PC-9 (cell line): ENCODE data around the gene PARK7. TPM values are rescaled to one million over a fixed set of nuclear protein-coding genes. Genes with fewer than 3 reads are reported as not detected.

Experiments
- BruUV-seq: library from RNA; stranded (reverse); fragments of 400-500 nt; replicated peaks from 2 replicates; lab custom pipeline; 2021; lab: Mats Ljungman, UMichigan
- CTCF ChIA-PET: fragments of 300-600 bp; sonication (Branson Sonifier 250); formaldehyde crosslinking; loops from one replicate; lab custom pipeline; 2022; ENCODE audit warnings: antibody characterized with exemption; lab: Charles Lee
- POLR2A ChIA-PET: fragments of 300-600 bp; sonication (Branson Sonifier 250); formaldehyde crosslinking; loops from one replicate; lab custom pipeline; 2022; ENCODE audit warnings: antibody characterized with exemption; ENCODE audit not compliant: unreplicated experiment; lab: Charles Lee
- DNase-seq, 2 experiments: peaks; one replicate each; pipeline versions ENCODE4 v3.0.0 to v3.0.0-alpha.2; 2015 to 2022; ENCODE audit warnings: mixed read lengths in 1 of 2
- H2AFZ ChIP-seq: fragments of 200-600 bp; sonication (generic); 2 replicates; pipeline ENCODE4 v1.8.1; 2017; ENCODE audit warnings: antibody characterized with exemption
- H3F3A ChIP-seq: fragments of 200-600 bp; sonication (generic); 2 replicates; pipeline ENCODE4 v1.8.1; 2017; ENCODE audit warnings: antibody characterized with exemption, mild to moderate bottlenecking, low read depth; ENCODE audit not compliant: insufficient read depth
- H3K27ac ChIP-seq: fragments of 200-600 bp; sonication (generic); 2 replicates; pipeline ENCODE4 v1.6.1; 2016; ENCODE audit warnings: mixed run types
- H3K27me3 ChIP-seq: fragments of 200-600 bp; sonication (generic); 2 replicates; pipeline ENCODE4 v1.6.1; 2016; ENCODE audit warnings: low read depth, mixed run types; ENCODE audit not compliant: insufficient read depth
- H3K36me3 ChIP-seq: fragments of 200-600 bp; sonication (generic); 2 replicates; pipeline ENCODE4 v1.6.1; 2016; ENCODE audit warnings: low read depth, mixed run types
- H3K4me1 ChIP-seq: fragments of 200-600 bp; sonication (generic); replicated peaks from 2 replicates; pipeline ENCODE4 v1.6.1; 2016; ENCODE audit warnings: mixed run types; ENCODE audit not compliant: insufficient read depth
- H3K4me2 ChIP-seq: fragments of 200-600 bp; sonication (generic); 2 replicates; pipeline ENCODE4 v1.6.1; 2017; ENCODE audit warnings: mixed run types
- H3K4me3 ChIP-seq: fragments of 200-600 bp; sonication (generic); 2 replicates; pipeline ENCODE4 v1.6.1; 2016; ENCODE audit warnings: mixed run types
- H3K79me2 ChIP-seq: fragments of 200-600 bp; sonication (generic); 2 replicates; pipeline ENCODE4 v1.6.1; 2017; ENCODE audit warnings: low read depth, mixed run types
- H3K9me2 ChIP-seq: fragments of 200-600 bp; sonication (generic); 2 replicates; pipeline ENCODE4 v1.8.1; 2017; ENCODE audit warnings: mild to moderate bottlenecking; ENCODE audit not compliant: insufficient read depth
- H3K9me3 ChIP-seq: fragments of 200-600 bp; sonication (generic); 2 replicates; pipeline ENCODE4 v1.8.1; 2016; ENCODE audit warnings: low read depth; ENCODE audit not compliant: insufficient read depth
- H4K20me1 ChIP-seq: fragments of 200-600 bp; sonication (generic); 2 replicates; pipeline ENCODE4 v1.8.1; 2017; ENCODE audit not compliant: insufficient read depth
- CTCF ChIP-seq: fragments of 200-600 bp; sonication (generic); conservative IDR thresholded peaks from 2 replicates; pipeline ENCODE4 v1.6.1; 2017; ENCODE audit warnings: mixed run types, antibody characterized with exemption, mild to moderate bottlenecking, moderate library complexity
- EZH2 ChIP-seq: fragments of 200-600 bp; sonication (generic); IDR thresholded peaks from 2 replicates; pipeline ENCODE4 v1.8.0; 2017; ENCODE audit warnings: antibody characterized with exemption, low read depth
- intact Hi-C: fragments of 100-400 bp; cut with micrococcal nuclease; formaldehyde crosslinking; loops from one replicate; pipeline ENCODE4 v1.10.0; 2022; ENCODE audit not compliant: unreplicated experiment
- total RNA-seq: library from RNA; stranded (reverse); gene quantifications from 2 replicates; pipeline ENCODE4 v1.2.3, GENCODE V29; 2021

Gene PARK7
- total RNA-seq, 1 experiment from 2014 or later = 291 TPM

GRCh38 chr1:8024329-8024728, 62.8 kb downstream of the PARK7 start:
- H4K20me1 ChIP-seq = peaks cover 60% of the 10 kb centered on the region
- H3K4me2 ChIP-seq = peak overlapping the region; percentile 91
- H3K79me2 ChIP-seq = peaks cover 88% of the 10 kb centered on the region
- ChIA-PET POLR2A (interaction anchor here (0.5 to 0.6 kb wide), 2 partner anchors 73 to 969 kb away, joined by 3 to 5 read pairs; no protein-coding TSS in a partner anchor), CTCF (no interaction called here)
- intact Hi-C loops = no loop called here
- peaks cover 53% of the 10 kb centered on the region for H3K36me3 ChIP-seq
- H3K27me3 ChIP-seq = no peaks in the 10 kb centered on the region
- H3K27ac ChIP-seq = peak overlapping the region; percentile 90
- H3F3A ChIP-seq = peaks cover 79% of the 10 kb centered on the region
- no peaks in the 10 kb centered on the region for H3K9me2 ChIP-seq
- TF ChIP-seq CTCF (no peak), EZH2 (no peak)
- H2AFZ ChIP-seq = no peak overlapping the region
- H3K4me1 ChIP-seq = peaks cover 30% of the 10 kb centered on the region
- DNase-seq = no peak
- no TSS peak for BruUV-seq
- H3K9me3 ChIP-seq = no peaks in the 10 kb centered on the region
- peak overlapping the region; percentile 91 for H3K4me3 ChIP-seq

DNA sequence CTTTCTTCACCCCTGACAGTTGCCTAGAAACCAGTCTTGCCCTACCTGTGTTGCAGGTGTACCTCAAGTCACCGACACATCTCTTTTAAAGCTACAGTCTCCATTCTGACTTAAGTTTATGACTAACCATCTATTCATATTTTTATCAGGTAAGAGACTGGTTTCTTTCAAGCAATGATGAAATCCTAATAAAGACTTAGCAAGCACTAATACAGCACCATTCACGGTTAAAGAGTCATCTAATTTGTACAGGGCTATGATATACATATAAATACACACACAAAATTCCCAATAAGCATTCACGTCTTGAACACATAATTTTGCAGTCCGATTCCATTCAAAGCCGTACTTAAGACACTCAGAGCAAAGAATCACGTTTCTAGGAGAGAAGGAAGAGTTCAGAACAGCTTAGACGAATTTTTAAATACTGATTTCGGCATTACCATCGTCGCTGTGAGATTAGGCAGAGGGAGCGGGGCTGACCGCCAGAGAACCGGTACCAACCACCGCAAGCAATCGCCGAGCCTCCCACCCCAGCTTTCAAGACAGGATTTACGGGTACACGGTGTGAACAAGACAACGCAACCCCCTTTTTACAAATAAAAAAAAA, 63.7 kb downstream of the PARK7 start:
- Histone ChIP-seq H3K4me2 (peak overlapping the region; percentile 91), H4K20me1 (peaks cover 54% of the 10 kb centered on the region), H3K27ac (peak overlapping the region; percentile 90), H3K4me3 (peak overlapping the region; percentile 91), H3K36me3 (peaks cover 47% of the 10 kb centered on the region), H3K9me2 (no peaks in the 10 kb centered on the region), H3K4me1 (peaks cover 31% of the 10 kb centered on the region), H3K27me3 (no peaks in the 10 kb centered on the region), H2AFZ (no peak overlapping the region), H3K9me3 (no peaks in the 10 kb centered on the region), H3K79me2 (peaks cover 80% of the 10 kb centered on the region), H3F3A (peaks cover 71% of the 10 kb centered on the region)
- POLR2A ChIA-PET = interaction anchor here (0.6 kb wide), 2 partner anchors 968 to 1056 kb away, joined by 3 to 9 read pairs; no protein-coding TSS in a partner anchor
- TSS peak; percentile 48 for BruUV-seq
- intact Hi-C loops = loop anchor here (5.0 kb wide), 1 partner anchor 52 kb away; no protein-coding TSS in a partner anchor
- peak in 1 of 2 experiments; percentile 78 for DNase-seq
- TF ChIP-seq CTCF (no peak), EZH2 (no peak)
- CTCF ChIA-PET = no interaction called here

DNA sequence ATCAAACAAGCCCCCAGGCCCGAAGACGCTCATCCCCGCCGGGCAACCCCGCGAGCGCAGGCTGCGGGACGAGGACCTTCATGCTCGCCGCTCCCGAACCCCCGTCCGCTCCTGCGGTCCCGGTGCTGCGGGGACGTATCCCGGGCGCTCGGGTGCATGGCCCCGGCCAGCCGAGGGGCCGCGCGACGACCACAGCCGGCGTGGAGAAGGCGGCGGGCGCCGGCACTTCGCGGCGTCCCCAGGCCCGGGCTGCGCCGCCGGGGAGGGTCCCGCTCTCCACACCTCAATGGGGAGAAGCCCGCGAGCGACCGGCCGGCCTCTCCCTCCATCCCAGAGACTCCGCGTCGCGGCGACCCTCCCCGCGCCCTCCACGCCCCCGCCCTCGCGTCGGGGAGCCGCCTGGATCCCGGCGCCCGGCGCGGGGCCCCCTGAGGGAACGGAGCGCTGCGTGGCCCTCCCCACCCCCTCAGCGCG, 64.2 kb downstream of the PARK7 start:
- no peaks in the 10 kb centered on the region for H3K9me2 ChIP-seq
- H3K79me2 ChIP-seq = peaks cover 74% of the 10 kb centered on the region
- DNase-seq = no peak
- H3K9me3 ChIP-seq = no peaks in the 10 kb centered on the region
- CTCF ChIA-PET = no interaction called here
- intact Hi-C loops = loop anchor here (2.0 to 5.0 kb wide), 2 partner anchors 43 to 52 kb away; no protein-coding TSS in a partner anchor
- H2AFZ ChIP-seq = no peak overlapping the region
- BruUV-seq = no TSS peak
- POLR2A ChIA-PET = interaction anchor here (0.6 kb wide), 1 partner anchor 69 kb away, joined by 3 read pairs; no protein-coding TSS in a partner anchor
- H3K4me1 ChIP-seq = peaks cover 31% of the 10 kb centered on the region
- H3K4me3 ChIP-seq = peak overlapping the region; percentile 91
- H4K20me1 ChIP-seq = peaks cover 49% of the 10 kb centered on the region
- H3F3A ChIP-seq = peaks cover 65% of the 10 kb centered on the region
- peaks cover 47% of the 10 kb centered on the region for H3K36me3 ChIP-seq
- peak overlapping the region; percentile 90 for H3K27ac ChIP-seq
- no peaks in the 10 kb centered on the region for H3K27me3 ChIP-seq
- TF ChIP-seq CTCF = no peak
- no peak for TF ChIP-seq EZH2
- H3K4me2 ChIP-seq = peak overlapping the region; percentile 91
